ENCODE results near the gene EEF2K. TPM values are rescaled to one million over a fixed set of nuclear protein-coding genes. Genes with fewer than 3 reads are reported as not detected.

Gene EEF2K
- total and polyA plus RNA-seq, 5 donors from 2014 or later: 2.7 to 20.1 (median 3.6) TPM

GRCh38 chr16:22222006-22222405, 15.9 kb downstream of the EEF2K start:
- no peaks in the 10 kb centered on the region for H3K27me3 ChIP-seq (ENCODE audit: control insufficient read depth, insufficient read depth, low read length)
- peaks cover 4% of the 10 kb centered on the region for H3K36me3 Mint-ChIP-seq
- H3K27ac ChIP-seq (ENCODE audit: insufficient read depth, low read length, poor library complexity, severe bottlenecking): no peak overlapping the region
- no peaks in the 10 kb centered on the region for H3K9me3 ChIP-seq (ENCODE audit: control insufficient read depth in 2 of 2, low read length in 2 of 2)
- no peaks in the 10 kb centered on the region for H3K9me3 Mint-ChIP-seq
- no peaks in the 10 kb centered on the region for H3K27me3 Mint-ChIP-seq
- H3K36me3 ChIP-seq (ENCODE audit: control insufficient read depth, insufficient read depth, low read length): peaks cover 2% of the 10 kb centered on the region
- peak overlapping the region in 1 of 3 donors; percentile 38 for H3K27ac Mint-ChIP-seq
- H3K4me1 ChIP-seq (ENCODE audit: control insufficient read depth, insufficient read depth, low read length, poor library complexity, severe bottlenecking): no peaks in the 10 kb centered on the region
- no peak overlapping the region for H3K4me3 ChIP-seq (ENCODE audit: low read depth, low read length)
- ATAC-seq (ENCODE audit: low read depth in 2 of 2) (no peak), DNase-seq (no peak)
- H3K4me3 Mint-ChIP-seq: no peak overlapping the region
- peaks cover 0 to 7% (median 3%) of the 10 kb centered on the region in 4 donors for H3K4me1 Mint-ChIP-seq

DNA sequence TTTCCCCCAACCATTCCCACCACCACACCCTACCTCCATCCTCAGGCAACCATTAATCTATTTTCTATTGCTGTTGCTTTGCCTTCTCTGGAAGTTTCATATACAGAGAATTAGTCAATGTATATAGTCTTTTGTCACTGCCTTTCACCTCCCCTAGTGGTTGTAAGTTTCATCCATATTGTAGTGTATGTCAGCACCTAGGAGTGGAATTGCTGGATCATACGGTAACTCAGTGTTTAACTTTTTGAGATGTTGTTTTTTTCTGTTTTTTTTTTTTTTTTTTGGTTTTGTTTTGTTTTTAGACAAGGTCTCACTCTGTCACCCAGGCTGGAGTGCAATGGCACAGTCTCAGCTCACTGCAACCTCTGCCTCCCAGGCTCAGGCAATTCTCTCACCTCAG, 16.9 kb downstream of the EEF2K start:
- H3K4me1 ChIP-seq (ENCODE audit: control insufficient read depth, insufficient read depth, low read length, poor library complexity, severe bottlenecking): no peaks in the 10 kb centered on the region
- H3K27ac ChIP-seq (ENCODE audit: insufficient read depth, low read length, poor library complexity, severe bottlenecking): no peak overlapping the region
- peaks cover 5% of the 10 kb centered on the region for H3K36me3 ChIP-seq (ENCODE audit: control insufficient read depth, insufficient read depth, low read length)
- no peaks in the 10 kb centered on the region for H3K27me3 ChIP-seq (ENCODE audit: control insufficient read depth, insufficient read depth, low read length)
- Mint-ChIP-seq H3K27me3 (no peaks in the 10 kb centered on the region), H3K36me3 (peaks cover 4% of the 10 kb centered on the region), H3K27ac (peak overlapping the region in 1 of 3 donors; percentile 79), H3K9me3 (no peaks in the 10 kb centered on the region), H3K4me3 (no peak overlapping the region), H3K4me1 (peaks cover 0 to 7% (median 3%) of the 10 kb centered on the region in 4 donors)
- no peaks in the 10 kb centered on the region for H3K9me3 ChIP-seq (ENCODE audit: control insufficient read depth in 2 of 2, low read length in 2 of 2)
- no peak for DNase-seq
- no peak for ATAC-seq (ENCODE audit: low read depth in 2 of 2)
- no peak overlapping the region for H3K4me3 ChIP-seq (ENCODE audit: low read depth, low read length)

- Mint-ChIP-seq H3K36me3 (peaks cover 12% of the 10 kb centered on the region), H3K4me1 (peaks cover 0 to 7% (median 3%) of the 10 kb centered on the region in 4 donors), H3K4me3 (no peak overlapping the region), H3K27me3 (no peaks in the 10 kb centered on the region), H3K27ac (peak overlapping the region in 1 of 3 donors; percentile 4), H3K9me3 (no peaks in the 10 kb centered on the region)
- no peaks in the 10 kb centered on the region for H3K4me1 ChIP-seq (ENCODE audit: control insufficient read depth, insufficient read depth, low read length, poor library complexity, severe bottlenecking)
- ATAC-seq (ENCODE audit: low read depth in 2 of 2): no peak
- H3K4me3 ChIP-seq (ENCODE audit: low read depth, low read length): no peak overlapping the region
- H3K9me3 ChIP-seq (ENCODE audit: control insufficient read depth in 2 of 2, low read length in 2 of 2): no peaks in the 10 kb centered on the region
- peaks cover 13% of the 10 kb centered on the region for H3K36me3 ChIP-seq (ENCODE audit: control insufficient read depth, insufficient read depth, low read length)
- no peaks in the 10 kb centered on the region for H3K27me3 ChIP-seq (ENCODE audit: control insufficient read depth, insufficient read depth, low read length)
- DNase-seq: no peak
- H3K27ac ChIP-seq (ENCODE audit: insufficient read depth, low read length, poor library complexity, severe bottlenecking): no peak overlapping the region
Observed at GRCh38 chr16:22225060-22225459, 19.0 kb downstream of the EEF2K start.

GRCh38 chr16:22229889-22230288, 23.8 kb downstream of the EEF2K start:
- Histone ChIP-seq H3K36me3 (ENCODE audit: control insufficient read depth, insufficient read depth, low read length) (peaks cover 11% of the 10 kb centered on the region), H3K9me3 (ENCODE audit: control insufficient read depth in 2 of 2, low read length in 2 of 2) (no peaks in the 10 kb centered on the region), H3K27me3 (ENCODE audit: control insufficient read depth, insufficient read depth, low read length) (no peaks in the 10 kb centered on the region), H3K27ac (ENCODE audit: insufficient read depth, low read length, poor library complexity, severe bottlenecking) (no peak overlapping the region), H3K4me1 (ENCODE audit: control insufficient read depth, insufficient read depth, low read length, poor library complexity, severe bottlenecking) (no peaks in the 10 kb centered on the region), H3K4me3 (ENCODE audit: low read depth, low read length) (no peak overlapping the region)
- no peak for DNase-seq
- Mint-ChIP-seq H3K9me3 (no peaks in the 10 kb centered on the region), H3K36me3 (peaks cover 12% of the 10 kb centered on the region), H3K27me3 (no peaks in the 10 kb centered on the region), H3K4me1 (peaks cover 0 to 8% (median under 1%) of the 10 kb centered on the region in 4 donors), H3K27ac (peak overlapping the region in 2 of 3 donors; percentile 43 to 77), H3K4me3 (no peak overlapping the region)
- no peak for ATAC-seq (ENCODE audit: low read depth in 2 of 2)

DNA sequence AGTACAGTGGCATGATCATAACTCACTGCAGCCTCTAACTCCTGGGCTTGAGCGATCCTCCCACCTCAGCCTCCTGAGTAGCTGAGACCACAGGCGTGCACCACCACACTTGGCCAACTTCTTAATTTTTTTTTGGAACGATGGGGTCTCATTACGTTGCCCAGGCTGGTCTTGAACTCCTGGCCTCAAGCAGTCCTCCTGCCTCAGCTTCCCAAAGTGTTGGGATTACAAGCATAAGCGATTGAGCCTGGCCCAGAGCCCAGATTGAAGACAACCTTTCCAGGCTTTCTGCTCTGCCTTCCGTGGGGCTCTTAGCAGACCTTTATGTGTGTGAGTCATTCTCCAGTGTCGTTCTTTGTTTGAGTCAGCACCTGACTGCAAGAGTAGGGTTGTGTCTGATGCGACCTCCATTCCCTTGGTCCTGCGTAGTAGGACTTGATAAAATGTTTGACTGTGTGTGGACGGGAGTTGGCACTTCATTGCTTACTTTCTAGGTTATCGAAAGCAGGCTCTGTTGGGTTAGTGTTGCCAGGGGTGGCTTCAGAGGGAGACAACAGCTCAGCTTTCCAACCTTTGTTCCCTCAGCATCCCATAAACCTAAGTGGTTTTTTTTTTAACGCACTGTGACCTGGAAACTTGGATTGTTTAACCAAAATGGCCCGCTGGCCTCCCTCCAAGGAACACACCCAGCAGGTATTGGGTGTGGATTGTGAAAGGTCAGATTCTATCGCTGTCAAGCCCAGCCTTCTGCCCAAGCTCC, 26.4 kb downstream of the EEF2K start:
- peaks cover 8% of the 10 kb centered on the region for H3K36me3 Mint-ChIP-seq
- no peaks in the 10 kb centered on the region for H3K27me3 Mint-ChIP-seq
- Histone ChIP-seq H3K27ac (ENCODE audit: insufficient read depth, low read length, poor library complexity, severe bottlenecking) (no peak overlapping the region), H3K36me3 (ENCODE audit: control insufficient read depth, insufficient read depth, low read length) (peaks cover 11% of the 10 kb centered on the region), H3K9me3 (ENCODE audit: control insufficient read depth in 2 of 2, low read length in 2 of 2) (no peaks in the 10 kb centered on the region), H3K4me3 (ENCODE audit: low read depth, low read length) (no peak overlapping the region), H3K27me3 (ENCODE audit: control insufficient read depth, insufficient read depth, low read length) (no peaks in the 10 kb centered on the region), H3K4me1 (ENCODE audit: control insufficient read depth, insufficient read depth, low read length, poor library complexity, severe bottlenecking) (no peaks in the 10 kb centered on the region)
- no peak overlapping the region for H3K4me3 Mint-ChIP-seq
- no peaks in the 10 kb centered on the region for H3K9me3 Mint-ChIP-seq
- DNase-seq: peak in 1 of 3 donors; percentile 54
- peaks cover 0 to 8% (median 2%) of the 10 kb centered on the region in 4 donors for H3K4me1 Mint-ChIP-seq
- H3K27ac Mint-ChIP-seq: peak overlapping the region; percentile 15 to 72 (median 43)
- ATAC-seq (ENCODE audit: low read depth in 2 of 2): no peak

- Mint-ChIP-seq H3K4me1 (peaks cover 0 to 8% (median 3%) of the 10 kb centered on the region in 4 donors), H3K36me3 (peaks cover 11% of the 10 kb centered on the region), H3K9me3 (no peaks in the 10 kb centered on the region), H3K4me3 (no peak overlapping the region), H3K27ac (peak overlapping the region in 1 of 3 donors; percentile 72), H3K27me3 (no peaks in the 10 kb centered on the region)
- Histone ChIP-seq H3K9me3 (ENCODE audit: control insufficient read depth in 2 of 2, low read length in 2 of 2) (no peaks in the 10 kb centered on the region), H3K36me3 (ENCODE audit: control insufficient read depth, insufficient read depth, low read length) (peaks cover 8% of the 10 kb centered on the region), H3K4me1 (ENCODE audit: control insufficient read depth, insufficient read depth, low read length, poor library complexity, severe bottlenecking) (no peaks in the 10 kb centered on the region), H3K4me3 (ENCODE audit: low read depth, low read length) (no peak overlapping the region), H3K27me3 (ENCODE audit: control insufficient read depth, insufficient read depth, low read length) (no peaks in the 10 kb centered on the region), H3K27ac (ENCODE audit: insufficient read depth, low read length, poor library complexity, severe bottlenecking) (no peak overlapping the region)
- DNase-seq: no peak
- no peak for ATAC-seq (ENCODE audit: low read depth in 2 of 2)
Observed at GRCh38 chr16:22233037-22233372, 26.9 kb downstream of the EEF2K start.

DNA sequence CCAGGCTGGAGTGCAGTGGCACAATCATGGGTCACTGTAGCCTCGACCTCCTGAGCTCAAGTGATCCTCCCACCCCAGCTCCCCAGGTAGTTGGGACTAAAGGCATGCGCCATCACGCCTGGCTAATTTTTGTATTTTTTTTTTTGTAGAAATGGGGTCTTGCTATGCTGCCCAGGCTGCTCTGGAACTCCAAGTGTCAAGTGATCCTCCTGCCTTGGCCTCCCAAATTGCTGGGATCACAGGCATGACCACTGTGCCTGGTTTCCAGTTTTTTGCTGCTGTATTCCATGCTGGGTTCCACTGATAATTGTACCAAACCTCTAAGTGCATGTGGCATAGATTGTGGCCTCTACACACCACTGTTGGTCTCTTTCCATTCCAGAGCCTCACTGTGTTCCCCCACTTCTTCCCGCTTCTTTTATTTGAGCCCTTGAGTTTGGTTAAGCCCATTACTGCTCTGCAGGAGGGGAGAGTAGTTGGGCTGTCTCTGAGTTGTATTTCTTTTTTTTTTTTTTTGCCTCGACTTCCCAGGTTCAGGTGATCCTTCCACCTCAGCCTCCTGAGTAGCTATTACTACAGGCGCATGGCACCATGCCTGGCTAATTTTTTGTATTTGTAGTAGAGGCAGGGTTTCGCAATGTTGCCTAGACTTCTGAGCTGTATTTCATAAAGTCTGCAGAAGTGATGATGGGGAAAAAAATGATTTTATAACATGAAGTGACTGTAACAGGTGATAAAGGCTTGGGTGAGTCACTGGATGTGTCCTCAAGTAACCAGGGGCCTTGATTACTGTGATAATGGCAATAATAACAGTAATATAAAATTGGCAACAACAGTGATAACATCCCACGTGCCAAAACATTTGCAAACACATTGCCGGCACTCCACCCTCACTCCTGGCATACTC, 30.0 kb downstream of the EEF2K start:
- no peak for ATAC-seq (ENCODE audit: low read depth in 2 of 2)
- no peak for DNase-seq
- peaks cover 7 to 32% (median 21%) of the 10 kb centered on the region in 4 donors for H3K4me1 Mint-ChIP-seq
- H3K4me3 ChIP-seq (ENCODE audit: low read depth, low read length): no peak overlapping the region
- H3K9me3 Mint-ChIP-seq: peaks cover 0 to 2% (median 0%) of the 10 kb centered on the region in 7 donors
- no peaks in the 10 kb centered on the region for H3K36me3 ChIP-seq (ENCODE audit: control insufficient read depth, insufficient read depth, low read length)
- H3K4me1 ChIP-seq (ENCODE audit: control insufficient read depth, insufficient read depth, low read length, poor library complexity, severe bottlenecking): peaks cover 23% of the 10 kb centered on the region
- no peak overlapping the region for H3K4me3 Mint-ChIP-seq
- no peaks in the 10 kb centered on the region for H3K27me3 ChIP-seq (ENCODE audit: control insufficient read depth, insufficient read depth, low read length)
- no peak overlapping the region for H3K27ac ChIP-seq (ENCODE audit: insufficient read depth, low read length, poor library complexity, severe bottlenecking)
- peak overlapping the region in 1 of 3 donors; percentile 69 for H3K27ac Mint-ChIP-seq
- H3K36me3 Mint-ChIP-seq: peaks cover 7% of the 10 kb centered on the region
- no peaks in the 10 kb centered on the region for H3K27me3 Mint-ChIP-seq
- H3K9me3 ChIP-seq (ENCODE audit: control insufficient read depth in 2 of 2, low read length in 2 of 2): no peaks in the 10 kb centered on the region

Data from CD4-positive, CD25-positive, alpha-beta regulatory T cell (primary cell).